ENCODE measurements around the gene PRKCE.

PRKCE gene

GRCh38 chr2:45946023-45946422, 294.5 kb downstream of the PRKCE start:
- DNase-seq = no peak

- DNase-seq = no peak
Observed at GRCh38 chr2:45950606-45951005, 299.1 kb downstream of the PRKCE start.

- no peak for DNase-seq
Observed at GRCh38 chr2:45951025-45951727, 299.7 kb downstream of the PRKCE start.

GRCh38 chr2:45952591-45952990, 301.1 kb downstream of the PRKCE start:
- no peak for DNase-seq

- DNase-seq = no peak
Observed at GRCh38 chr2:45953376-45954027, 302.0 kb downstream of the PRKCE start.

- DNase-seq = no peak
Observed at GRCh38 chr2:45954233-45954850, 302.9 kb downstream of the PRKCE start.

GRCh38 chr2:45957533-45958227, 306.2 kb downstream of the PRKCE start:
- no peak for DNase-seq

- DNase-seq = no peak
Observed at GRCh38 chr2:45960057-45960863, 308.8 kb downstream of the PRKCE start.

- DNase-seq = no peak
Observed at GRCh38 chr2:45962177-45962921, 310.9 kb downstream of the PRKCE start.

- no peak for DNase-seq
Observed at GRCh38 chr2:45963816-45964215, 312.3 kb downstream of the PRKCE start.

- no peak for DNase-seq
Observed at GRCh38 chr2:45964223-45964841, 312.9 kb downstream of the PRKCE start.

GRCh38 chr2:45964906-45965305, 313.4 kb downstream of the PRKCE start:
- no peak for DNase-seq

GRCh38 chr2:45965871-45966498, 314.5 kb downstream of the PRKCE start:
- DNase-seq = no peak

- DNase-seq = no peak
Observed at GRCh38 chr2:45968946-45969584, 317.6 kb downstream of the PRKCE start.

GRCh38 chr2:45973426-45973825, 322.0 kb downstream of the PRKCE start:
- no peak for DNase-seq

- no peak for DNase-seq
Observed at GRCh38 chr2:45974056-45974455, 322.6 kb downstream of the PRKCE start.

- DNase-seq = no peak
Observed at GRCh38 chr2:45974762-45975408, 323.4 kb downstream of the PRKCE start.

GRCh38 chr2:45975752-45976517, 324.5 kb downstream of the PRKCE start:
- DNase-seq = no peak

- no peak for DNase-seq
Observed at GRCh38 chr2:45978302-45978859, 326.9 kb downstream of the PRKCE start.
